Activated CD4-positive, alpha-beta T cell treated with anti-CD3 and anti-CD28 coated beads for 24 hours (primary cell): Measurements from ENCODE around the gene GABBR2.

Experiments used
- DNase-seq, 2 donors: peaks; one replicate each; pipeline ENCODE4 v3.0.0-alpha.2; 2020; ENCODE audit warnings: low read depth in 2 of 2

GABBR2 gene

DNA sequence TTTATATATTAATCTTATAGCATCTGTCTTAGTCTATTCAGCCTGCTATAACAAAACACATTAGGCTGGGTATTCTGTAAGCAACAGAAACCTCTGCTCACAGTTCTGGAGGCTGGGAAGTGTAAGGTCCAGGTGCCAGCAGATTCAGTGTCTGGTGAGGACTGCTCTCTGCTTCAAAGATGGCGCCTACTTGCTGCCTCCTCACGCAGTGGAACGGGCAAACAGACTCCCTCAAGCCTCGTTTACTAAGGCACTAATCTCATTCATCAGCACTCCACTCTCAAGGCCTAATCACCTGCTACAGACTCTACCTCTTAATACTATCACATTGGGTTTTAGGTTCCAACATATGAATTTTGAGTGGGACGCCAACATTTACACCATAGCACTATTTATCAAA, 448.1 kb downstream of the GABBR2 start:
- DNase-seq = no peak

DNA sequence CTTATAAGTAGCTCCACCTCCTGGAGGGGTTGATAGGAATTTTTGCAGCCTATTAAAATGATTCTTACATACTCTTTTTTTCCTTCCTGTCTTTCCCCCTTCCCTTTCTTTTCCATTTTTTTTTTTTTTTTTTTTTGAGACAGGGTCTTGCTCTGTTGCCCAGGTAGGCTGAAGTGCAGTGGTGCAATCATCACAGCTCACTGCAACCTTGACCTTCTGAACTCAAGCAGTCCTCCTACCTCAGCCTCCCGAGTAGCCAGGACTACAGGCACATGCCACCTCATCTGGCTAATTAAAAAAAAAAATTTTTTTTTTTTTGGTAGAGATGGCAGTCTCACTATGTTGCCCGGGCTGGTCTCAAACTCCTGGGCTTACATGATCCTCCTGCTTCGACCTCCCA, 448.9 kb downstream of the GABBR2 start:
- DNase-seq = no peak

DNA sequence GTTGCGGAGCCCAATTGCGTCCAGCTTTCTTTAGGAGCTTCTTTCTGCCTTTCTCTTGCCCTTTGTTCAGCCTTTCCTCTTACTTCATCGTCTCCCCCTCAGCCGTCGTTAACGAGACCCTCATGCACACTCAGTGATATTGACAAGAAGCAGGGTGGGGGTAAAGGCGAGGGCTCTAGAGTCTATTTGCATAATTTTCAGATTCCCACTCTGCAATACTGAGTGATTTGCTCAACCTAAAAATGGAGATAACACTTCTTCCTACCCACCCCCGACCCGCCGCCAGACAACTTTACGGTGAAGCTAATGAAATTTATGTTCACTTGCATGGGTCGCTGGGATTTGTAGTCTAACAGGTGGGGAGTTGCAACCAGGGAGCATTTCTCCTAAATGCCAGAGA, 452.0 kb downstream of the GABBR2 start:
- DNase-seq = peak in 1 of 2 donors; percentile 11

GRCh38 chr9:98255578-98256296, 453.0 kb downstream of the GABBR2 start, which contains the start of gene TBC1D2:
TSS of gene TBC1D2 (minus strand) at chr9:98255649. CDS start at chr9:98255541, 108 bp downstream.
- DNase-seq = peak; percentile 95 to 98

- DNase-seq = no peak
These were observed 453.6 kb downstream of the GABBR2 start for GRCh38 chr9:98255061-98255577.

DNA sequence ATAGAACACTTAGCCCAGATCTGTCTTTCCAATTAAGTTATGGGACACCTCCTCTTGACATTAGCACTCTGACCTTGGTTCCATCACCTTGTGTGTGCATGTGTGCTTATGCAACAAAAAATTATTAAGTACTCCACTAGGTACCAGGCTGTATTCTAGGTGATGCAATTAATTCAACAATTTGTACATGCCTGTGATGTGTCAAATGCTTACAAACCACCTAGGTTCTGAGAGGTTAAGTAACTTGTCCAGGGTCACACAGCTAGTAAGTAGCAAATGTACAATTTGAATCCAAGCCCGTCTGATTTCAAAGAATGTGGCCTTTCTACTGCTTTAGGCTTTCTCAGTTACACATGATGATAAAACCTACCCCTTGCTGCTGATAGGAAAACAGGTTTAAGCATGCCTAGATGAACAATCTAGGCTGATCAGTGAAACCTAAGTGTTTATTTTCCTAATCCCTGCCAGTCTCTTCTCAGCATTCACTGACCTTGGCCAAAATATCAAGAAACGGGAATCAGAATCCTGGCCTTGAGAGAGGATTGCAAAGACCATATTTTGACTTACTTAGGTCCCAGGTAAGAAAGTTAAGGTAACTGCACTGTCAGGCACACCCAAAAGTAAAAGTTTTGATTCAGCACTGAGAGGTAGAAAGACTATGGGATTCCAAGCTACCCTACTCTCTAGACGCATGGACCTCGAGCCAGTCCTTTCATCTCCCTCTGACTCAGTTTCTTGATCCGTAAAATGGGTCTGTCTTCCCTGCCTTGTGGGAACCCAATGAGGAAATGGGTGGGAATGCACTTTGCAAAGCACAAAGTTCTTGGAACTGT, 454.3 kb downstream of the GABBR2 start:
- DNase-seq = no peak

GRCh38 chr9:98253565-98253964, 455.2 kb downstream of the GABBR2 start:
- DNase-seq = no peak

- DNase-seq = no peak
These were observed 457.2 kb downstream of the GABBR2 start for GRCh38 chr9:98251551-98251950.

DNA sequence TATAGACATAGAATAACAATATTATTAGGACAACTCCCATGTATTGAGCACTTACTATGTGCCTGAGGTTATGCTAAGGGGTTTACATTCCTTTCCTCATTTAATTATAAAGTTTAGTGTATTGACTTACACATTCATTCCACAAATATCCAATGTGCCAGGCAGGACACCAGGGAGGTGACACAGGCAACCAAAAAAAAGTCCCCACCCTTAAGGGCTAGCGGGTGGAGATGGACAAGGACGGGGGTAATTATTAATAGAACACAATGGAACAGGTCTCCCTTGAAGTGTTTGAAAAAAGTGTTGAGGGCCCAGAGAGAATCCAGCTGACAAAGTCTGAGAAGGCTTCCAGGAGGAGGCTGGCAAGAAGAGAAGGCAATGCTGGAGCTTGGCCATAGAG, 459.0 kb downstream of the GABBR2 start:
- no peak for DNase-seq

DNA sequence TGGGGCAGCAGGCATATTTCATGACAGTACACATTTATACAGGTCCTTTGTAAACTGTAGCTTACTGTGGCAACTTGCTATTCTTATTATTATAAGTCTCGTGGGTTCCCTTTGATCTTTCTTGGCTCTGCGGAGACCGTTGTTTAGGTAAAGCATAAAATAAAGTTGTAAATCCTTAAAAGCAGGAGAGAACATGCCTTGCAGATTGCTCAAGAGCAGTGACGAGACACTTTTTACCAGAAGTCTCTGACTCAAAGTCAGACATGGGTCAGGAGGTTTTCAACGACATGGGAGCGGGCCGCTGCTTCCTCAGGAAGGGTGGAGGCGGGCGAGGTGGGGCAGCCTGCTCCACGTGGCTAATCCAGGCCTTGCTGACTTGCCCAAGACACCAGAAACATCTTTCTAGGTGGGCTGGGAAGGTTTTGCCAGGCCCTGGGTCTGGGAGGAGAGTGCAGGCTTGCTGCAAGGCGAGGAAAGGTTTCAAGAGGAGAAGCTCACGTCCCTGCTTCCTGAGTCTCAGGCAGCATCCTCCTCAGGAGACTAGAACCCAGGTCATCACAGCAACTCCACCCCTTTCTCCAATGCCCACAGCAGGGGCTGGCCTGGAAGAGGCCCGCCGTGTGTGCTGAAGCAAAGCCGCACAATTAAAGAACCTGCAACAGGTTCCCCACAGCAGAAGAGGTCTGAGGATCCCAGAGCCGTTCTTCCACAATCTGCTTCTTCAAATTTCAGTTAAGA, 459.8 kb downstream of the GABBR2 start:
- DNase-seq = no peak

DNA sequence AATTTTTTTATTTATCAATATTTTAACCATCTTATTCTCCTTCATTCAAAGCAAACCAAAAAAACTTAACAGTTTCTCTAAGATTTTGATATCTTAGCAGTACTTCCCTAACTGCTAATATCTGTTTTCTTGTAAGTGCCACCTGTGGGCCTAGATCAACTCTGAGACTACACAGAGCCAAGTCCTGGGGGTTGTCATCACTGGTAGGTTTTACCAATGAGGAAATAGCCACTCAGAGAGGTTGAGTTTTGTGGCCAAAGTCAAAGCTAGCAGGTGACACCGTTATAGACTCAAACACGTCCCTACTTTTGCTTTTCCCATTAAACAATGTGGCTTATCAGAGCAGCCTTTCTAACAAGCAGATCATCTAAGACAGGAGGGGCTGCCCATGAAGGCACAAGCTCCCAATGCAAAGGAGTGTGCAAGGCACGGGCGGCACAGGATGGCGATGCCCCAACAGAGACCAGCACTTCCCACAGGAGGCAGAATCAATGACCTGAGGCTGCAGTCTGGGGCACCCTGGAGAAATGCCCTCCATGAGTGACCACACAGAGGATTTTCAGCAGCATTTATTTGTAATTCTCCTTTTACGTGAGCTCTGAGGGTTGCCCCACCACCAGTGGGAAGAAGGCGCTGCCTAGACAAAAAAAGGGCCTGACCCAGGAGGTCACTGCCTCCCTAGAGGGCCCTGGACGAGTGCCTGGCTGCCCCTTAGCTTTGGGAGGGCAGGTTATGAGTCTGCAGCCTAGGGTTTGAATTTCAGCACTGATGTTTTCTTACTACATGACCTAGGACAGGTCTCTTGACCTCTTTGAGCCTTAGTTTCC, 460.7 kb downstream of the GABBR2 start:
- DNase-seq = no peak

DNA sequence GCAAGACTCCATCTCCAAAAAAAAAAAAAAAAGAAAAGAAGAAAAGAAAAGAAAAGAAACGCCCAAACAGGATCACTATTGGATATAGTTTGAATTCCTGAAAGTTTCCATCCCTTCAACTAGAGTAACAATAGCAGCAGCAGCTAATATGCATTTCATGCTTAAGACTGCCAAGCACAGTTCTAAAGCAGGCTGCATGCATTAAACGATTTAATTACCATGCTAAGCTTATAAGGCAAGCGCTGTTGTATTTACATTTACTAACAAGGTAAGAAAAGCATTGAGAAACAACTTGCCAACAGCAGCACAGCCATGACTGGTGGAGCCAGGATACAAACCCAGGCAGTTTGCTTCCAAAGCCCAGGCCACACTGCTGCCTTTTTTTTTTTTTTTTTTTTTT, 466.3 kb downstream of the GABBR2 start:
- no peak for DNase-seq

GRCh38 chr9:98241357-98242300, 467.1 kb downstream of the GABBR2 start:
- DNase-seq = no peak

- DNase-seq = no peak
These were observed 468.3 kb downstream of the GABBR2 start for GRCh38 chr9:98240475-98240874.
